Subcutaneous abdominal adipose tissue (tissue), 5 donors: Measurements from ENCODE around the gene TLE7.

Experiments
- H3K27ac ChIP-seq: one replicate; pipeline ENCODE4 v1.7.0; 2013; ENCODE audit warnings: low read depth, mild to moderate bottlenecking, inconsistent platforms, low read length, moderate library complexity
- H3K27me3 ChIP-seq, 5 donors: one replicate each; pipeline ENCODE4 v1.7.0; 2013; ENCODE audit warnings: low read length in 5 of 5, inconsistent platforms in 1 of 5; ENCODE audit not compliant: control insufficient read depth in 5 of 5, insufficient read depth in 4 of 5
- H3K36me3 ChIP-seq, 5 donors: one replicate each; pipeline ENCODE4 v1.7.0; 2013; ENCODE audit warnings: low read length in 5 of 5; ENCODE audit not compliant: control insufficient read depth in 5 of 5, insufficient read depth in 5 of 5
- H3K4me1 ChIP-seq, 5 donors: one replicate each; pipeline ENCODE4 v1.7.0; 2013; ENCODE audit warnings: low read length in 5 of 5, mild to moderate bottlenecking in 3 of 5, moderate library complexity in 1 of 5; ENCODE audit not compliant: control insufficient read depth in 5 of 5, insufficient read depth in 5 of 5
- H3K4me3 ChIP-seq, 5 donors: one replicate each; pipeline ENCODE4 v1.7.0; 2013; ENCODE audit warnings: low read length in 5 of 5, low read depth in 1 of 5
- H3K9ac ChIP-seq, 5 donors: one replicate each; pipeline ENCODE4 v1.7.0; 2013; ENCODE audit warnings: low read length in 5 of 5, mild to moderate bottlenecking in 4 of 5, moderate library complexity in 3 of 5
- H3K9me3 ChIP-seq, 5 donors: one replicate each; pipeline ENCODE4 v1.7.0; 2013; ENCODE audit warnings: low read length in 5 of 5; ENCODE audit not compliant: control insufficient read depth in 5 of 5
- donor health status: healthy.
- donor health status: healthy.
- donor health status: healthy.
- donor health status: healthy.
- donor health status: healthy.

TLE7 gene

GRCh38 chr16:71423865-71424264, 18.0 kb downstream of the TLE7 start:
- Histone ChIP-seq H3K27me3 (peaks cover 15 to 25% (median 22%) of the 10 kb centered on the region in 5 donors), H3K27ac (no peak overlapping the region), H3K4me1 (peaks cover 0 to 4% (median 0%) of the 10 kb centered on the region in 5 donors), H3K9ac (no peak overlapping the region), H3K36me3 (no peaks in the 10 kb centered on the region), H3K9me3 (no peaks in the 10 kb centered on the region), H3K4me3 (no peak overlapping the region)

GRCh38 chr16:71423016-71423415, 18.8 kb downstream of the TLE7 start:
- Histone ChIP-seq H3K4me3 (no peak overlapping the region), H3K27me3 (peaks cover 15 to 25% (median 22%) of the 10 kb centered on the region in 5 donors), H3K9me3 (no peaks in the 10 kb centered on the region), H3K27ac (no peak overlapping the region), H3K4me1 (peaks cover 0 to 4% (median 0%) of the 10 kb centered on the region in 5 donors), H3K9ac (no peak overlapping the region), H3K36me3 (no peaks in the 10 kb centered on the region)

GRCh38 chr16:71421911-71422310, 19.9 kb downstream of the TLE7 start:
- no peak overlapping the region for H3K9ac ChIP-seq
- H3K27ac ChIP-seq = no peak overlapping the region
- H3K27me3 ChIP-seq = peaks cover 15 to 23% (median 22%) of the 10 kb centered on the region in 5 donors
- H3K9me3 ChIP-seq = no peaks in the 10 kb centered on the region
- H3K4me3 ChIP-seq = no peak overlapping the region
- no peaks in the 10 kb centered on the region for H3K36me3 ChIP-seq
- H3K4me1 ChIP-seq = peaks cover 0 to 4% (median 0%) of the 10 kb centered on the region in 5 donors

- no peak overlapping the region for H3K4me3 ChIP-seq
- H3K27me3 ChIP-seq = peaks cover 7 to 23% (median 14%) of the 10 kb centered on the region in 5 donors
These were observed 27.8 kb downstream of the TLE7 start for GRCh38 chr16:71414038-71414437.

GRCh38 chr16:71413341-71413740, 28.5 kb downstream of the TLE7 start:
- Histone ChIP-seq H3K4me3 (no peak overlapping the region), H3K27ac (no peak overlapping the region), H3K9ac (no peak overlapping the region), H3K4me1 (peaks cover 0 to 6% (median 5%) of the 10 kb centered on the region in 5 donors), H3K36me3 (no peaks in the 10 kb centered on the region), H3K27me3 (peaks cover 7 to 23% (median 16%) of the 10 kb centered on the region in 5 donors), H3K9me3 (no peaks in the 10 kb centered on the region)

More at GRCh38 chr16:71414038-71414437, 27.8 kb downstream of the TLE7 start:
- no peaks in the 10 kb centered on the region for H3K9me3 ChIP-seq
- H3K36me3 ChIP-seq = no peaks in the 10 kb centered on the region
- H3K27ac ChIP-seq = no peak overlapping the region
- H3K4me1 ChIP-seq = peaks cover 0 to 6% (median 5%) of the 10 kb centered on the region in 5 donors
- no peak overlapping the region for H3K9ac ChIP-seq

GRCh38 chr16:71412270-71413160, 29.3 kb downstream of the TLE7 start:
- H3K27me3 ChIP-seq = peaks cover 7 to 23% (median 16%) of the 10 kb centered on the region in 5 donors
- peaks cover 0 to 6% (median 5%) of the 10 kb centered on the region in 5 donors for H3K4me1 ChIP-seq
- no peak overlapping the region for H3K27ac ChIP-seq
- H3K36me3 ChIP-seq = no peaks in the 10 kb centered on the region
- no peaks in the 10 kb centered on the region for H3K9me3 ChIP-seq
- no peak overlapping the region for H3K9ac ChIP-seq
- H3K4me3 ChIP-seq = no peak overlapping the region

GRCh38 chr16:71410146-71410545, 31.7 kb downstream of the TLE7 start:
- peaks cover 7 to 25% (median 13%) of the 10 kb centered on the region in 5 donors for H3K27me3 ChIP-seq
- no peaks in the 10 kb centered on the region for H3K9me3 ChIP-seq
- H3K27ac ChIP-seq = no peak overlapping the region
- no peak overlapping the region for H3K4me3 ChIP-seq
- no peak overlapping the region for H3K9ac ChIP-seq
- no peaks in the 10 kb centered on the region for H3K36me3 ChIP-seq
- H3K4me1 ChIP-seq = peaks cover 0 to 6% (median 5%) of the 10 kb centered on the region in 5 donors

GRCh38 chr16:71409011-71409775, 32.7 kb downstream of the TLE7 start:
- Histone ChIP-seq H3K27ac (no peak overlapping the region), H3K9me3 (peaks cover 0 to 3% (median 0%) of the 10 kb centered on the region in 5 donors), H3K9ac (no peak overlapping the region), H3K36me3 (no peaks in the 10 kb centered on the region), H3K4me1 (peaks cover 0 to 6% (median 5%) of the 10 kb centered on the region in 5 donors), H3K27me3 (peaks cover 7 to 25% (median 16%) of the 10 kb centered on the region in 5 donors), H3K4me3 (no peak overlapping the region)

- peaks cover 0 to 6% (median 5%) of the 10 kb centered on the region in 5 donors for H3K4me1 ChIP-seq
- H3K9me3 ChIP-seq = peaks cover 0 to 3% (median 0%) of the 10 kb centered on the region in 5 donors
- H3K27ac ChIP-seq = no peak overlapping the region
- H3K36me3 ChIP-seq = no peaks in the 10 kb centered on the region
- no peak overlapping the region for H3K9ac ChIP-seq
- peaks cover 7 to 25% (median 12%) of the 10 kb centered on the region in 5 donors for H3K27me3 ChIP-seq
- H3K4me3 ChIP-seq = no peak overlapping the region
These were observed 33.3 kb downstream of the TLE7 start for GRCh38 chr16:71408536-71408935.
